PC-3 (cell line): Measurements from ENCODE around the gene RNASE9. TPM values are rescaled to one million over a fixed set of nuclear protein-coding genes. Genes with fewer than 3 reads are reported as not detected.

Experiments
- ATAC-seq: fragments of 200-7000 bp; cut with Tn5 transposase; 2 replicates; pipeline ENCODE4 v1.9.1; 2020; ENCODE audit warnings: mild to moderate bottlenecking, moderate library complexity
- BruUV-seq: library from RNA; stranded (reverse); fragments of 400-500 nt; replicated peaks from 2 replicates; lab custom pipeline; 2021; lab: Mats Ljungman, UMichigan
- CTCF ChIA-PET: fragments of 300-600 bp; sonication (Branson Sonifier 250); formaldehyde crosslinking; loops from one replicate; lab custom pipeline; 2022; ENCODE audit warnings: antibody characterized with exemption; lab: Charles Lee
- POLR2A ChIA-PET: fragments of 300-600 bp; sonication (Branson Sonifier 250); formaldehyde crosslinking; loops from one replicate; lab custom pipeline; 2022; ENCODE audit warnings: antibody characterized with exemption; ENCODE audit not compliant: unreplicated experiment; lab: Charles Lee
- DNase-seq: peaks from one replicate; pipeline ENCODE4 v3.0.0-alpha.2; 2015
- H2AFZ ChIP-seq: fragments of 300-600 bp; sonication (generic); 2 replicates; pipeline ENCODE4 v1.6.0; 2016; ENCODE audit warnings: antibody characterized with exemption, low read length
- H3F3A ChIP-seq: fragments of 300-600 bp; sonication (generic); one replicate; pipeline ENCODE4 v1.6.0; 2017; ENCODE audit warnings: antibody characterized with exemption, low read length, control low read depth, mild to moderate bottlenecking; ENCODE audit not compliant: unreplicated experiment
- H3K27ac ChIP-seq: fragments of 300-600 bp; sonication (generic); 2 replicates; pipeline ENCODE4 v1.5.1; 2016; ENCODE audit warnings: mild to moderate bottlenecking, low read length
- H3K27me3 ChIP-seq: fragments of 300-600 bp; sonication (generic); 2 replicates; pipeline ENCODE4 v1.6.1; 2016; ENCODE audit warnings: low read length, mixed read lengths
- H3K36me3 ChIP-seq: fragments of 300-600 bp; sonication (generic); 2 replicates; pipeline ENCODE4 v1.6.1; 2016; ENCODE audit warnings: low read depth, mixed run types, low read length, mixed read lengths
- H3K4me1 ChIP-seq: fragments of 300-600 bp; sonication (generic); 2 replicates; pipeline ENCODE4 v1.5.1; 2016; ENCODE audit warnings: low read length; ENCODE audit not compliant: insufficient read depth
- H3K4me2 ChIP-seq: fragments of 300-600 bp; sonication (generic); 2 replicates; pipeline ENCODE4 v1.6.0; 2016; ENCODE audit warnings: low read length
- H3K4me3 ChIP-seq: fragments of 300-600 bp; sonication (generic); 2 replicates; pipeline ENCODE4 v1.5.1; 2016; ENCODE audit warnings: mild to moderate bottlenecking, low read length, mixed read lengths
- H3K79me2 ChIP-seq: fragments of 300-600 bp; sonication (generic); 2 replicates; pipeline ENCODE4 v1.6.1; 2017; ENCODE audit warnings: low read length, mixed read lengths
- H3K9ac ChIP-seq: fragments of 300-600 bp; sonication (generic); 2 replicates; pipeline ENCODE4 v1.6.0; 2016; ENCODE audit warnings: mild to moderate bottlenecking, low read length
- H3K9me2 ChIP-seq: fragments of 300-600 bp; sonication (generic); replicated peaks from 2 replicates; pipeline ENCODE4 v1.6.1; 2016; ENCODE audit warnings: mixed run types, low read length, mixed read lengths
- H3K9me3 ChIP-seq: fragments of 300-600 bp; sonication (generic); 2 replicates; pipeline ENCODE4 v1.6.1; 2016; ENCODE audit warnings: low read length, mixed read lengths
- H4K20me1 ChIP-seq: fragments of 300-600 bp; sonication (generic); 2 replicates; pipeline ENCODE4 v1.6.1; 2016; ENCODE audit warnings: low read length, mixed read lengths
- EZH2 ChIP-seq: fragments of 300-600 bp; sonication (generic); IDR thresholded peaks from one replicate; pipeline ENCODE4 v1.6.1; 2017; ENCODE audit warnings: antibody characterized with exemption, mild to moderate bottlenecking, low read length; ENCODE audit not compliant: unreplicated experiment
- EZH2phosphoT487 ChIP-seq: fragments of 300-600 bp; sonication (generic); IDR thresholded peaks from 2 replicates; pipeline ENCODE4 v1.6.1; 2018; ENCODE audit warnings: mild to moderate bottlenecking, antibody characterized with exemption, low read length, borderline replicate concordance
- intact Hi-C: fragments of 100-400 bp; cut with micrococcal nuclease; formaldehyde crosslinking; loops from 2 replicates; pipeline ENCODE4 v1.9.0; 2023
- total RNA-seq: library from RNA; depleted of rRNA; stranded (reverse); fragments of >200 nt; gene quantifications from 2 replicates; pipeline ENCODE4 v1.2.3, GENCODE V29; 2014
- TF ChIP-seq, protein P1 (sequence below): fragments of 300-600 bp; sonication (generic); conservative IDR thresholded peaks from 2 replicates; pipeline ENCODE4 v1.5.1; 2017; ENCODE audit warnings: antibody characterized with exemption, low read depth, mild to moderate bottlenecking, low read length

The RNASE9 gene
- total RNA-seq, 1 experiment from 2014 or later = not detected

- Histone ChIP-seq H4K20me1 (no peaks in the 10 kb centered on the region), H3K79me2 (no peaks in the 10 kb centered on the region), H3K4me2 (peak within 1 kb of the TSS; percentile 23; the same call in 1 of the 2 replicates), H3K9ac (no peak within 1 kb of the TSS), H2AFZ (no peak within 1 kb of the TSS), H3K9me3 (no peaks in the 10 kb centered on the region), H3K36me3 (no peaks in the 10 kb centered on the region), H3K27ac (no peak within 1 kb of the TSS), H3K4me1 (no peaks in the 10 kb centered on the region), H3K9me2 (no peaks in the 10 kb centered on the region), H3K4me3 (peak within 1 kb of the TSS; percentile 36; the same call in 1 of the 2 replicates), H3F3A (no peaks in the 10 kb centered on the region), H3K27me3 (peaks cover 55% of the 10 kb centered on the region)
- no peak for DNase-seq
- CTCF ChIA-PET = no interaction called here
- TF ChIP-seq EZH2 (no peak), EZH2phosphoT487 (no peak)
- TF ChIP-seq, protein P1, sequence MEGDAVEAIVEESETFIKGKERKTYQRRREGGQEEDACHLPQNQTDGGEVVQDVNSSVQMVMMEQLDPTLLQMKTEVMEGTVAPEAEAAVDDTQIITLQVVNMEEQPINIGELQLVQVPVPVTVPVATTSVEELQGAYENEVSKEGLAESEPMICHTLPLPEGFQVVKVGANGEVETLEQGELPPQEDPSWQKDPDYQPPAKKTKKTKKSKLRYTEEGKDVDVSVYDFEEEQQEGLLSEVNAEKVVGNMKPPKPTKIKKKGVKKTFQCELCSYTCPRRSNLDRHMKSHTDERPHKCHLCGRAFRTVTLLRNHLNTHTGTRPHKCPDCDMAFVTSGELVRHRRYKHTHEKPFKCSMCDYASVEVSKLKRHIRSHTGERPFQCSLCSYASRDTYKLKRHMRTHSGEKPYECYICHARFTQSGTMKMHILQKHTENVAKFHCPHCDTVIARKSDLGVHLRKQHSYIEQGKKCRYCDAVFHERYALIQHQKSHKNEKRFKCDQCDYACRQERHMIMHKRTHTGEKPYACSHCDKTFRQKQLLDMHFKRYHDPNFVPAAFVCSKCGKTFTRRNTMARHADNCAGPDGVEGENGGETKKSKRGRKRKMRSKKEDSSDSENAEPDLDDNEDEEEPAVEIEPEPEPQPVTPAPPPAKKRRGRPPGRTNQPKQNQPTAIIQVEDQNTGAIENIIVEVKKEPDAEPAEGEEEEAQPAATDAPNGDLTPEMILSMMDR = no peak
- no TSS peak for BruUV-seq
- intact Hi-C loops = no loop called here
- ATAC-seq = no peak
- POLR2A ChIA-PET = no interaction called here
These were observed 30.4 kb upstream of the RNASE9 start, which contains the start of gene RNASE12 for GRCh38 chr14:20591235-20591634. Gene RNASE12, minus strand, starts transcription at chr14:20591376. Its CDS starts 653 bp downstream, at chr14:20590723.

DNA sequence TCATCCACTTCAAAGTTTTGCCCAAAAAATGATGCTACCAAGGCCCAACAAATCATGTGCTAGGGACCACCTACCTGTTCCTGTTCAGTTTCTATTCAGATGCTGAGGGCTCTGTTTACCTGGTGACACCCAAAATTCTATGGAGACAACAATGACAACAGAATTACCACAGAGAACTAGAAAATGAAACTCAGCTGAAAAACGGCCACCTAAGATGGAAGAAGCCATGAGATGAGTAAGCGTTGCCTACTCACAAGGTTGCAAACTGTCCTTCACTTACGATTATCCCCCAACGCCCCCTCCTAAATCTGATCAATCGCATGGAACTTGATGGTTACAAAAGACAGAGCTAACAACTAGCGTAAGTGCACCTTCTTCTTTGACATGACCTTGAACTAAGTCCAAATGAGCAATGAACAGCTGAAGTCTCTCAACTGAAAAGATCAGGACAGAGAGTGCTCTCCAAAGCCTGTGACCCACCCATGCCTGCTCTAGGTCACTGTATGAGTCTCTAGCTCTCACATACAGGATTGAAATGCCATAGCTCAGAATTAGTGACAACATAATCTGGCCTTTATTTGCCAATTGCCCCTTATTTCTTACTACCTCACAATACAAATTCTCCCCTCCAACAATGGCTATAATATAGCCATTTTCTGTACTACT, 26.8 kb upstream of the RNASE9 start, which contains the start of gene RNASE11:
RNASE11 (minus strand) TSS at position 513 of the 666 bp plus-strand sequence.
- Histone ChIP-seq H3K9me3 (no peaks in the 10 kb centered on the region), H3K9ac (no peak within 1 kb of the TSS), H3K4me3 (no peak within 1 kb of the TSS), H3K9me2 (no peaks in the 10 kb centered on the region), H3K4me2 (no peak within 1 kb of the TSS), H3K27ac (no peak within 1 kb of the TSS), H3K4me1 (no peaks in the 10 kb centered on the region), H3F3A (no peaks in the 10 kb centered on the region), H2AFZ (no peak within 1 kb of the TSS), H4K20me1 (no peaks in the 10 kb centered on the region), H3K27me3 (peaks cover 86% of the 10 kb centered on the region), H3K79me2 (no peaks in the 10 kb centered on the region), H3K36me3 (no peaks in the 10 kb centered on the region)
- ChIA-PET CTCF (interaction anchor here (0.6 kb wide), 1 partner anchor 20 kb away, joined by 3 read pairs; no protein-coding TSS in a partner anchor), POLR2A (no interaction called here)
- intact Hi-C loops = no loop called here
- no peak for ATAC-seq
- TF ChIP-seq, protein P1 = no peak
- TF ChIP-seq EZH2 (no peak), EZH2phosphoT487 (no peak)
- DNase-seq = no peak
- no TSS peak for BruUV-seq

GRCh38 chr14:20583908-20584307, 23.1 kb upstream of the RNASE9 start:
- Histone ChIP-seq H3K36me3 (no peaks in the 10 kb centered on the region), H3K9me2 (no peaks in the 10 kb centered on the region), H3F3A (no peaks in the 10 kb centered on the region), H3K4me2 (no peak overlapping the region), H3K9me3 (no peaks in the 10 kb centered on the region), H4K20me1 (no peaks in the 10 kb centered on the region), H2AFZ (no peak overlapping the region), H3K9ac (no peak overlapping the region), H3K79me2 (no peaks in the 10 kb centered on the region), H3K4me1 (no peaks in the 10 kb centered on the region), H3K27me3 (peaks cover 68% of the 10 kb centered on the region), H3K4me3 (no peak overlapping the region), H3K27ac (no peak overlapping the region)
- BruUV-seq = no TSS peak
- intact Hi-C loops = no loop called here
- POLR2A ChIA-PET = no interaction called here
- no peak for DNase-seq
- ATAC-seq = no peak
- CTCF ChIA-PET = no interaction called here
- TF ChIP-seq EZH2 (no peak), EZH2phosphoT487 (no peak)
- TF ChIP-seq, protein P1 = no peak
